Astrocyte (in vitro differentiated cells and primary cell): ENCODE results near the gene TMPRSS6. TPM values are rescaled to one million over a fixed set of nuclear protein-coding genes. Genes with fewer than 3 reads are reported as not detected.

Source experiments
- DNase-seq: peaks from one replicate; pipeline ENCODE4 v3.0.0-alpha.2; 2010; ENCODE audit warnings: low read depth
- FAIRE-seq: peaks from 2 replicates; lab custom pipeline; 2011; peaks lifted over from hg19 to GRCh38; lab: Jason Lieb, UNC
- H2AFZ ChIP-seq: 2 replicates; pipeline ENCODE4 v1.6.0; 2012; ENCODE audit warnings: low read depth, low read length, inconsistent platforms
- H3K27ac ChIP-seq: 2 replicates; pipeline ENCODE4 v1.5.1; 2011; ENCODE audit warnings: low read depth, low read length, inconsistent platforms
- H3K27me3 ChIP-seq: 2 replicates; pipeline ENCODE4 v1.6.0; 2011; ENCODE audit warnings: low read length, inconsistent platforms; ENCODE audit not compliant: insufficient read depth
- H3K36me3 ChIP-seq: 2 replicates; pipeline ENCODE4 v1.5.1; 2011; ENCODE audit warnings: low read length, inconsistent platforms; ENCODE audit not compliant: insufficient read depth
- H3K4me1 ChIP-seq: 2 replicates; pipeline ENCODE4 v1.5.1; 2011; ENCODE audit warnings: low read length, inconsistent platforms; ENCODE audit not compliant: insufficient read depth
- H3K4me2 ChIP-seq: 2 replicates; pipeline ENCODE4 v1.6.0; 2012; ENCODE audit warnings: low read length, inconsistent platforms
- H3K4me3 ChIP-seq: 2 replicates; pipeline ENCODE4 v1.5.1; 2011; ENCODE audit warnings: low read depth, mild to moderate bottlenecking, low read length, inconsistent platforms; ENCODE audit not compliant: insufficient read depth
- H3K79me2 ChIP-seq: 2 replicates; pipeline ENCODE4 v1.6.0; 2012; ENCODE audit warnings: mild to moderate bottlenecking, low read length, inconsistent platforms; ENCODE audit not compliant: insufficient read depth
- H3K9ac ChIP-seq: 2 replicates; pipeline ENCODE4 v1.6.0; 2012; ENCODE audit warnings: mild to moderate bottlenecking, low read length, inconsistent platforms
- H3K9me3 ChIP-seq: 2 replicates; pipeline ENCODE4 v1.5.1; 2012; ENCODE audit warnings: low read depth, mild to moderate bottlenecking, low read length, inconsistent platforms; ENCODE audit not compliant: insufficient read depth
- H4K20me1 ChIP-seq: 2 replicates; pipeline ENCODE4 v1.6.0; 2012; ENCODE audit warnings: low read length, inconsistent platforms; ENCODE audit not compliant: insufficient read depth
- H3K27ac Mint-ChIP-seq: one replicate; pipeline ENCODE4 v1.8.0; 2021; ENCODE audit warnings: mild to moderate bottlenecking, mixed read lengths; ENCODE audit not compliant: unreplicated experiment
- H3K27me3 Mint-ChIP-seq: one replicate; pipeline ENCODE4 v1.8.0; 2021; ENCODE audit warnings: low read depth, mixed read lengths; ENCODE audit not compliant: unreplicated experiment
- H3K36me3 Mint-ChIP-seq: one replicate; pipeline ENCODE4 v1.8.0; 2021; ENCODE audit warnings: low read depth, mixed read lengths; ENCODE audit not compliant: unreplicated experiment
- H3K4me1 Mint-ChIP-seq: one replicate; pipeline ENCODE4 v1.8.0; 2021; ENCODE audit warnings: low read depth, mixed read lengths; ENCODE audit not compliant: unreplicated experiment
- H3K4me3 Mint-ChIP-seq: one replicate; pipeline ENCODE4 v1.8.0; 2021; ENCODE audit warnings: mild to moderate bottlenecking, moderate library complexity, mixed read lengths; ENCODE audit not compliant: unreplicated experiment
- H3K9me3 Mint-ChIP-seq: one replicate; pipeline ENCODE4 v1.8.0; 2021; ENCODE audit warnings: mild to moderate bottlenecking, mixed read lengths; ENCODE audit not compliant: unreplicated experiment
- CTCF ChIP-seq: IDR thresholded peaks from 2 replicates; pipeline ENCODE4 v1.5.1; 2011; ENCODE audit warnings: low read depth, mild to moderate bottlenecking, inconsistent platforms, low read length, moderate library complexity; ENCODE audit not compliant: insufficient read depth
- EZH2 ChIP-seq: IDR thresholded peaks from 2 replicates; pipeline ENCODE4 v1.6.1; 2012; ENCODE audit warnings: mild to moderate bottlenecking, low read length, inconsistent platforms; ENCODE audit not compliant: insufficient read depth
- total RNA-seq: library from RNA; stranded (reverse); gene quantifications from 2 replicates; pipeline ENCODE4 v1.2.1, GENCODE V29; 2021

Gene TMPRSS6
- total RNA-seq, 1 donor from 2014 or later, result not detected

- Histone ChIP-seq H3K4me1 (no peaks in the 10 kb centered on the region), H3K9ac (no peak overlapping the region), H3K27me3 (no peaks in the 10 kb centered on the region), H3K27ac (no peak overlapping the region), H2AFZ (no peak overlapping the region), H3K9me3 (no peaks in the 10 kb centered on the region), H3K36me3 (no peaks in the 10 kb centered on the region), H3K4me2 (no peak overlapping the region), H4K20me1 (no peaks in the 10 kb centered on the region), H3K79me2 (peaks cover under 1% of the 10 kb centered on the region), H3K4me3 (no peak overlapping the region)
- Mint-ChIP-seq H3K9me3 (no peaks in the 10 kb centered on the region), H3K27ac (no peak overlapping the region), H3K27me3 (peaks cover 5% of the 10 kb centered on the region), H3K4me3 (no peak overlapping the region), H3K4me1 (no peaks in the 10 kb centered on the region), H3K36me3 (no peaks in the 10 kb centered on the region)
- no peak for TF ChIP-seq EZH2
- TF ChIP-seq CTCF, result no peak
- DNase-seq (no peak), FAIRE-seq (no peak)
Measured at GRCh38 chr22:37047006-37047405, 62.5 kb downstream of the TMPRSS6 start.

GRCh38 chr22:37046589-37046988 lies 62.9 kb downstream of the TMPRSS6 start:
- Histone ChIP-seq H2AFZ (no peak overlapping the region), H3K27me3 (no peaks in the 10 kb centered on the region), H3K4me2 (no peak overlapping the region), H3K36me3 (no peaks in the 10 kb centered on the region), H4K20me1 (no peaks in the 10 kb centered on the region), H3K79me2 (no peaks in the 10 kb centered on the region), H3K4me1 (no peaks in the 10 kb centered on the region), H3K9ac (no peak overlapping the region), H3K9me3 (no peaks in the 10 kb centered on the region), H3K27ac (no peak overlapping the region), H3K4me3 (no peak overlapping the region)
- H3K27ac Mint-ChIP-seq, result no peak overlapping the region
- no peaks in the 10 kb centered on the region for H3K4me1 Mint-ChIP-seq
- TF ChIP-seq EZH2, result no peak
- no peak for TF ChIP-seq CTCF
- no peaks in the 10 kb centered on the region for H3K36me3 Mint-ChIP-seq
- no peak overlapping the region for H3K4me3 Mint-ChIP-seq
- FAIRE-seq (no peak), DNase-seq (no peak)
- H3K9me3 Mint-ChIP-seq, result no peaks in the 10 kb centered on the region
- peaks cover 5% of the 10 kb centered on the region for H3K27me3 Mint-ChIP-seq

- no peaks in the 10 kb centered on the region for H3K36me3 Mint-ChIP-seq
- Histone ChIP-seq H3K27me3 (no peaks in the 10 kb centered on the region), H3K4me3 (no peak overlapping the region), H3K79me2 (no peaks in the 10 kb centered on the region), H3K4me2 (peak overlapping the region; percentile 29), H2AFZ (no peak overlapping the region), H4K20me1 (no peaks in the 10 kb centered on the region), H3K4me1 (no peaks in the 10 kb centered on the region), H3K9me3 (no peaks in the 10 kb centered on the region), H3K27ac (no peak overlapping the region), H3K9ac (no peak overlapping the region), H3K36me3 (no peaks in the 10 kb centered on the region)
- FAIRE-seq (no peak), DNase-seq (peak; percentile 24)
- TF ChIP-seq CTCF (peak; percentile 64), EZH2 (no peak)
- H3K27ac Mint-ChIP-seq, result no peak overlapping the region
- no peaks in the 10 kb centered on the region for H3K9me3 Mint-ChIP-seq
- peaks cover 5% of the 10 kb centered on the region for H3K27me3 Mint-ChIP-seq
- H3K4me1 Mint-ChIP-seq, result peaks cover 2% of the 10 kb centered on the region
- no peak overlapping the region for H3K4me3 Mint-ChIP-seq
Measured at GRCh38 chr22:37045958-37046357, 63.6 kb downstream of the TMPRSS6 start.
